Measurements from ENCODE around the gene PCYT1A.
A peak's percentile ranks its signal among the peaks of the same experiment; 100 is the strongest.
"Not testable (repeated sequence)": the region's sequence is repeated elsewhere in the genome, so short reads cannot be mapped to it uniquely, and the experiment has no call there.

PCYT1A gene

GRCh38 chr3:196214783-196215441 lies 72.6 kb downstream of the PCYT1A start:
- DNase-seq (ENCODE audit: low read depth), result no peak

GRCh38 chr3:196210673-196211556 lies 76.6 kb downstream of the PCYT1A start, which contains the start of gene ZDHHC19:
ZDHHC19 (minus strand) TSS chr3:196211400; CDS start chr3:196211315, 85 bp downstream.
- no peak for DNase-seq (ENCODE audit: low read depth)

GRCh38 chr3:196209944-196210672 lies 77.4 kb downstream of the PCYT1A start:
- not testable (repeated sequence) for DNase-seq (ENCODE audit: low read depth)

GRCh38 chr3:196208942-196209695 lies 78.4 kb downstream of the PCYT1A start:
- no peak for DNase-seq (ENCODE audit: low read depth)

GRCh38 chr3:196207833-196208607 lies 79.5 kb downstream of the PCYT1A start:
- DNase-seq (ENCODE audit: low read depth), result no peak

- DNase-seq (ENCODE audit: low read depth), result no peak
These were observed 80.2 kb downstream of the PCYT1A start for GRCh38 chr3:196207159-196207832.

- not testable (repeated sequence) for DNase-seq (ENCODE audit: low read depth)
These were observed 81.9 kb downstream of the PCYT1A start for GRCh38 chr3:196205442-196206205.

- no peak for DNase-seq (ENCODE audit: low read depth)
These were observed 83.7 kb downstream of the PCYT1A start for GRCh38 chr3:196203846-196204245.

GRCh38 chr3:196202516-196202970 lies 85.0 kb downstream of the PCYT1A start:
- peak; percentile 32 for DNase-seq (ENCODE audit: low read depth)

- DNase-seq (ENCODE audit: low read depth), result no peak
These were observed 88.5 kb downstream of the PCYT1A start for GRCh38 chr3:196198771-196199753.

- DNase-seq (ENCODE audit: low read depth), result no peak
These were observed 89.3 kb downstream of the PCYT1A start for GRCh38 chr3:196198081-196198675.

GRCh38 chr3:196197524-196197923 lies 90.0 kb downstream of the PCYT1A start:
- no peak for DNase-seq (ENCODE audit: low read depth)

GRCh38 chr3:196195664-196196265 lies 91.8 kb downstream of the PCYT1A start:
- DNase-seq (ENCODE audit: low read depth), result no peak

- DNase-seq (ENCODE audit: low read depth), result no peak
These were observed 93.0 kb downstream of the PCYT1A start for GRCh38 chr3:196194542-196194915.

- no peak for DNase-seq (ENCODE audit: low read depth)
These were observed 93.6 kb downstream of the PCYT1A start for GRCh38 chr3:196193736-196194541.

- DNase-seq (ENCODE audit: low read depth), result no peak
These were observed 94.3 kb downstream of the PCYT1A start for GRCh38 chr3:196193133-196193735.

All from fibroblast of gingiva (primary cell).